AG09319 (cell line): ENCODE results near the gene CEACAM5.

ENCODE experiments used
- DNase-seq: peaks from one replicate; pipeline ENCODE4 v3.0.0-alpha.2; 2010; ENCODE audit warnings: low read depth; ENCODE audit errors: extremely low read depth
- TF ChIP-seq, protein P1 (sequence below): IDR thresholded peaks from 2 replicates; pipeline ENCODE4 v1.5.1; 2011; ENCODE audit warnings: low read depth, mild to moderate bottlenecking, inconsistent platforms, low read length, moderate library complexity

CEACAM5 gene

DNA sequence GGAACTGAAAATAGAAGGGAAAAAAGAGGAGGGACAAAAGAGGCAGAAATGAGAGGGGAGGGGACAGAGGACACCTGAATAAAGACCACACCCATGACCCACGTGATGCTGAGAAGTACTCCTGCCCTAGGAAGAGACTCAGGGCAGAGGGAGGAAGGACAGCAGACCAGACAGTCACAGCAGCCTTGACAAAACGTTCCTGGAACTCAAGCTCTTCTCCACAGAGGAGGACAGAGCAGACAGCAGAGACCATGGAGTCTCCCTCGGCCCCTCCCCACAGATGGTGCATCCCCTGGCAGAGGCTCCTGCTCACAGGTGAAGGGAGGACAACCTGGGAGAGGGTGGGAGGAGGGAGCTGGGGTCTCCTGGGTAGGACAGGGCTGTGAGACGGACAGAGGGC is at the start of gene CEACAM5:
TSS of gene CEACAM5 (plus strand) at position 146 of the 400 bp plus-strand sequence. CDS start at position 252, 106 bp downstream.
- DNase-seq = no peak
- TF ChIP-seq, protein P1, sequence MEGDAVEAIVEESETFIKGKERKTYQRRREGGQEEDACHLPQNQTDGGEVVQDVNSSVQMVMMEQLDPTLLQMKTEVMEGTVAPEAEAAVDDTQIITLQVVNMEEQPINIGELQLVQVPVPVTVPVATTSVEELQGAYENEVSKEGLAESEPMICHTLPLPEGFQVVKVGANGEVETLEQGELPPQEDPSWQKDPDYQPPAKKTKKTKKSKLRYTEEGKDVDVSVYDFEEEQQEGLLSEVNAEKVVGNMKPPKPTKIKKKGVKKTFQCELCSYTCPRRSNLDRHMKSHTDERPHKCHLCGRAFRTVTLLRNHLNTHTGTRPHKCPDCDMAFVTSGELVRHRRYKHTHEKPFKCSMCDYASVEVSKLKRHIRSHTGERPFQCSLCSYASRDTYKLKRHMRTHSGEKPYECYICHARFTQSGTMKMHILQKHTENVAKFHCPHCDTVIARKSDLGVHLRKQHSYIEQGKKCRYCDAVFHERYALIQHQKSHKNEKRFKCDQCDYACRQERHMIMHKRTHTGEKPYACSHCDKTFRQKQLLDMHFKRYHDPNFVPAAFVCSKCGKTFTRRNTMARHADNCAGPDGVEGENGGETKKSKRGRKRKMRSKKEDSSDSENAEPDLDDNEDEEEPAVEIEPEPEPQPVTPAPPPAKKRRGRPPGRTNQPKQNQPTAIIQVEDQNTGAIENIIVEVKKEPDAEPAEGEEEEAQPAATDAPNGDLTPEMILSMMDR = no peak

DNA sequence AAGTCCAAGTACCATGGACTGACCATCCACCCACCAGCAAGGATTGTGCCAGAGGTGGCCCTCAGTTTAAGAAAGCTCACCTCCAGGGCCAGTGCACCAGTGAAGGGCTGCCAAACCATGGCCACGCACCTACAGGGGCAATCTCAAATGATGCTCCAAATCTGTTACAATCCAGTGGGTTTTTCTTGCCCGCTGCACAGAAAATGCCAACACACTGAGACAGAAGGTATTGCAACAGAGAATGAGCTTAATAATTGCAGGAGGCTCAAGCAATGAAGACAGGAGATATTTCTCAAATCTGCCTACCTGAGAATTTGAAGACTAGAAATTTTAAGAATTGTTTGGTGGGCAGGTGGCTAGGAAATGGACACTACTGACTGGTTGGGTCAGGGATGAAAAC is 42.4 kb upstream of the CEACAM5 start:
- TF ChIP-seq, protein P1 = no peak
- DNase-seq = no peak

DNA sequence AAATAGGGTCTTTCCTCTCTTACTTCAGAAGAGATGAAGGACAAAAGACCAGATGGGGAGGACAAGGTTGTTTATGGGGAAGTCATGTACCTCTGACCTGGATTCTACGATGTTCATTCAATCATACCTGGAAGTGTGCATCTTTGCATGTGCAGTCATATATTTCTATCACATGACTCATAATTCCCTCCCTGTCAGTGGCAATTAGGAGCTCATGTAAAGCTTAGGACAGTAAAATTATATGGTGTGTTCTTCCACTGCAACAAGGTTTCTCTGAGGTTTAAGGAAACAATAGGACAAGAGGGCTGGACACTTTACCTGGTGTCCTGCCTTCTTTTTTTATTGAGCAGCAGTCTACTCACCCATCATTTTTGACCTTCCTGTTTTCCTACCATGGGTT is 40.1 kb upstream of the CEACAM5 start:
- DNase-seq = no peak
- TF ChIP-seq, protein P1 = no peak

DNA sequence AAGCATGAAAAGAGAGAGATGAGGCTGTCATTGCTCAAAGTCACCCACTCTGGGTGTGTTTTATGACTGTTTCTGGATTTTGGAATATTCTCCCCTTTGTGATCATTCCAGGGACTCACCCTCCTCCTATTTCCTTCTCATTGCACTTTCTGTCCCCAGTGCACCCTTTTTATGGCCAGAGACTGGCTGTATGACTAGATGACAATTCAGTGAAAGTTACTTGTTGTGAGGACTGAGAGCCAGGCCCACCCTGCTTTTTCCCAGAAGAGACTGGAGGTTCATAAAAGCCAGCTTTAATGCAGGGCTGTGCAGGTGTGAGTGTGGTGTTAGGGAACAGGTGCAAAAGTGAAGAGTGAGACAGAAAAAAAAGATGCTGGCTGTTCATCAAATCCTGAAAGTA is 37.7 kb upstream of the CEACAM5 start:
- DNase-seq = no peak
- TF ChIP-seq, protein P1 = no peak

DNA sequence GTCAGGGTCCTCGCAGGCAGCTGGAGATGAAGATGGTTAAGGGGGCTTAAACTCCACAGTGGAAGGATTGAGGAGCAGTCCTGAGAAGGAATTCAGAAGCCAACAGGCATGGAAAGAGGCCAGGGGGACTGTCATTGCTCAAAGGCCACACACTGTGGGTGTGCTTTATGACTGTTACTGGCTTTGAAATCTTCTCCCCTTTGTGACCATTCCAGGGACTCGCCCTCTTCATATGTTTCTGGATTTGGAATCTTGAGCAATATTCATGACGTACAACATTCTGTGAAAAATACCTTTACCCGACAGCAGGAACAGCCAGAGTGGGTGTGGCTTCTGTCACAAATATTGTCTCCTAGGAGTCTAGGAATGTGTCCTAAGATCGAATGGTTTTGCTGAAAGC is 36.9 kb upstream of the CEACAM5 start:
- no peak for DNase-seq
- TF ChIP-seq, protein P1 = no peak

DNA sequence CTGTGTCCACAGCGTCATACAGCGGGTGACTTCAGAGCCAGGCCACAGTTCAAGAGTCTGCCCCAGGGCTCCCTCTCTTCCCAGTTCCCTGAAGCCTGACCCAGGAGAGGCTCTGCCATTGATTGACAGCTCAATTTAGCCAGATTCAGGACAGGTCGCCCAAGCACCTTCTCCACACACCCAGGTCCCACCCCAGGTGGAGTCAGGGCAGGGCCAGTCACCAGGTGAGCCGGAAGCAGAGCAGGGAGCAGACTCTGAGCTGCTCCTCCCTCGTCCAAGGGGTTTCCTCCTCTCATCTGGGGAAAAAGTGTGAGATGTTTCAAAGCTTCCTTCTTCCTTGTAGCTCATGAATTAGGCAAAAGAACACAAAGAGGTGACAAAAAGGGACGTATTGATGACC is 26.0 kb upstream of the CEACAM5 start:
- TF ChIP-seq, protein P1 = no peak
- no peak for DNase-seq

DNA sequence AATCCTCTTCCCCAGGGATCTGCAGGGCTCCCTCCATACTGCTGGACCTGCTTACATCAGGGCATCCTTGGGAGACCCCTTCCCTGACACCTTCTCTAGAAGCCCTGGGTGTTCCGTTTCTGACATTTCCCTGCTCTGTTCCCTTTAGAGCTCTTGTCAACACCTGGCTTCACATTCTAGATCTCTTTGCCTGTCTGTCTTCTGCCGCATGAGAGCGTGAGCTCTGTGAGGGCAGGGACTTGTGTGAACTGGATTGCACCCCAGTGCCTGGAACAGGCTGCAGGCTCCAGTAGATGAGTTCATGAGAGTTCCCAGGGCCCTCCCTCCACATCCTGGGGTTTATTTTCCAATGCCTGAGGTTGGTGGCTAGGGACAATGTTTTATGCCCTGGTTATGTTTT is 21.0 kb upstream of the CEACAM5 start:
- DNase-seq = no peak
- TF ChIP-seq, protein P1 = no peak

DNA sequence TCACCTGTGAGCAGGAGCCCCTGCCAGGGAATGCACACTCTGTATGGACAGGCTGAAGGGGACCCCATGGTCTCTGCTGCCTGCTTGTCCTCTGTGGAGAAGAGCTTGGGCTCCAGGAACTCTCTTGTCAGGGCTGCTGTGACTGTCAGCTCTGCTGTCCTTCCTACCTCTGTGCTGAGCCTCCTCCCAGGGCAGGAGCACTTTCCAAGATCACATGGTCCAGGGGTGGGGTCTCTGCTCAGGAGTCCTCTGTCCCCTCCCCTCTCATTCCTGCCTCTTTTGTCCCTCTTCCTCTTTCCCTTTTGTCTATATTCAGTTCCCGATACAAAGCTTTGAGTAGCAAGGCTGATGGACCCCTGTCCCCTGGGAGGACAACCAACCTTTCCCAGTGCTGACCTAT is 20.3 kb upstream of the CEACAM5 start, which contains the start of gene CEACAM7:
TSS of gene CEACAM7 (minus strand) at position 173 of the 400 bp plus-strand sequence. CDS start at position 68, 105 bp downstream.
- no peak for DNase-seq
- TF ChIP-seq, protein P1 = no peak
